GM20000 (cell line): ENCODE data around the gene PAX8.

Experiments used
- DNase-seq: peaks from one replicate; pipeline ENCODE4 v3.0.0; 2012; ENCODE audit warnings: low spot score
- TF ChIP-seq, protein P1 (sequence below): IDR thresholded peaks from 2 replicates; pipeline ENCODE4 v1.5.1; 2012; ENCODE audit warnings: mild to moderate bottlenecking, control low read depth; ENCODE audit errors: extremely low read depth, missing control alignments

The PAX8 gene

DNA sequence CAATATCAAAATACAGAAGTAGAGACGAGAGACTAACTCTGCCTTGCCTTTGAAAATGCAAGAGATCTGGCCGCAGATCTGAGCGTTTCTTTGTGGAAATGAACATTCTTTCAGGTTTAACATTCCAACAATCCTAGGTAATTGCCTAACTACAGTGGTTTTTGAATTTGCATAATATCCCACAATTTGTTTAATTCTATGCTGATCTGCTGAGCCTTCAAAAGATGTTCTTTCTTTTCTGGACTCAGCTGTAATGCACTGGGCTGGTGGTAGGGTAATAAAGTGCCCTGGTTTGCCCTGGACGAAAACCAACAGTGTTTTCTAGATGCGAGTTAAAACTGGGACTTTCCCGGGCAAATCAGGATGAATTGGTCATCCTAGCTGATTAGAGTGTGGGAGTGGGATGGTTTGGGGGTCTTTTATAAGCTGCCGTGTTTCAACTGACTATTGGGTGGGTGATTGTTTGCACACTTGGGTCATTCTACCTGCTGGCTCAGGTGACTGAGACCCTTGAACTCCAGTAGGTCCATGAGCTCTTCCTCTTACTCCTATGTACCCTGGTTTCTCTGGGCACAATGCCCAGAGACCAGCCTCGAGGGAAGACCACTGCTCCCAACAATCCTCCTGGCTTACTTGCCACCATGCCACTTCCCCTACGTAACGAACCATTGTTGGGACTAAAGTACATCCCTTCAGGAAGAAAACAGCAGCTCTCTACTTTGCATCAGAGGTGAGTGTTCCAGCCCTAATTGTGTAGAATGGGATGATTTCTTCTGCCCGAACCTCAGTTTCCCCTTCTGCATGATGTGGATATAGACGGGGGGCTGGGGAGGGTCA is 3.4 kb upstream of the PAX8 start:
- no peak for DNase-seq
- TF ChIP-seq, protein P1, sequence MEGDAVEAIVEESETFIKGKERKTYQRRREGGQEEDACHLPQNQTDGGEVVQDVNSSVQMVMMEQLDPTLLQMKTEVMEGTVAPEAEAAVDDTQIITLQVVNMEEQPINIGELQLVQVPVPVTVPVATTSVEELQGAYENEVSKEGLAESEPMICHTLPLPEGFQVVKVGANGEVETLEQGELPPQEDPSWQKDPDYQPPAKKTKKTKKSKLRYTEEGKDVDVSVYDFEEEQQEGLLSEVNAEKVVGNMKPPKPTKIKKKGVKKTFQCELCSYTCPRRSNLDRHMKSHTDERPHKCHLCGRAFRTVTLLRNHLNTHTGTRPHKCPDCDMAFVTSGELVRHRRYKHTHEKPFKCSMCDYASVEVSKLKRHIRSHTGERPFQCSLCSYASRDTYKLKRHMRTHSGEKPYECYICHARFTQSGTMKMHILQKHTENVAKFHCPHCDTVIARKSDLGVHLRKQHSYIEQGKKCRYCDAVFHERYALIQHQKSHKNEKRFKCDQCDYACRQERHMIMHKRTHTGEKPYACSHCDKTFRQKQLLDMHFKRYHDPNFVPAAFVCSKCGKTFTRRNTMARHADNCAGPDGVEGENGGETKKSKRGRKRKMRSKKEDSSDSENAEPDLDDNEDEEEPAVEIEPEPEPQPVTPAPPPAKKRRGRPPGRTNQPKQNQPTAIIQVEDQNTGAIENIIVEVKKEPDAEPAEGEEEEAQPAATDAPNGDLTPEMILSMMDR, result no peak

DNA sequence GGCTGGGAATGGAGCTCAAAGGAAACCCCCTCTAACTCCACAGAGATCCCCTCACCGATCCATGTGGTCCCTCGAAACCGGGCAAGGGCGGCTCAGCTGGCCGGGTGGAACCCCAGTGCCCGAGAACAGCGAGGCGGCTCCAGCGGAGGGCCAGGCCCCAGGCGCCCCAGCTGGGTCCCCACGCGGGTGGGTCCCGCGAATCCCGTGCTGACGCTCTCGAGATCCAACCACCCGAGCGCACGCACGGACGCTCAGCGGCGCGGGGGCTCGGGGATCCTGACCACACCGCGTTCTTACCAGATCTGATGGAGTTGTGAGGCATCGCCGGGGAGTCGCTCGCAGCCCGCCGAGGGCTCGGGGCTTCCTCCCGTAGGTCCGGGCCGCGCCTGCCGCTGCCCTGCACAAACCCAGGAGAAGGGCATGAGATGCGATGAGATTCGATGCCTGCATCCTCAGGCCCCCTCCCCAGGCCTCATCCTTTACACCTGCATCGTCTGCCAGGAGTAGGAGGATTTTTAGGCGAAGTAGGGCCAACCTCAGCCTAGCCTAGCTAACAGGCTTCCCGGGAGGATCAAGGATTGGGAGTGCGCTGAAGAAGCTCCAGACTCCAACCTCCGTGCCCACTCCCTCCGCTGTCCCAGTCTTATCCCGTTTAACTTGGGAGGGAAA is 514 bp downstream of the PAX8 start:
- peak; percentile 27 for DNase-seq
- TF ChIP-seq, protein P1, result no peak

DNA sequence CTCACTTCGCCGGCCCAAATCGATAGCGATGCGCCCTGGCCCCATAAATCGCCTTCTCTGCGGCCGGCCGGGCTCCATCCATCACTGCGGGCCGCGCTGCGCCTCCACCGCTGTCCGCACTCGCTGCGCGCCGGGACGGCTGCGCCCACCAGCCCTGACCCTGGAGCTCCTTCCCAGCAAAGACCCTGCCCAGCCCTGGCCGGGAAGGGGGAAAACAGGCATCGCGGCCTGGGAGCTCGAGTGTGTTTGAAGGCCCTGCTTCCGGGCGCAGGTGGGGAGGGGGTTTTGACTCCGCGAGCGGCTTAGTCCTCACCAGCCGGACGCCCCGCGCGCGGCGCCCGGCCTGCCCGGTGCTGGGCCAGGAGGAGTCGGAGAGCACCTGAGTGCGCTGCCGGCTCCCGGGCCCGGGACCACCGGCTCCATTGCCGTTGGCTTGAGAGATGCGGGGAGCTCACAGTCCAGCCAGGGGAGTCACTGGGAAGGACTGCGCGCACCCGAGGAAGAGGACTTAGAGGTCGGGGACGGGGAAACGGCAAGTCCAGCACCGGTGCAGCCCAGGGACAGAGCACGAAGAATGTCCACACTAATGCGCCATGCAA is 1.1 kb downstream of the PAX8 start:
- TF ChIP-seq, protein P1, result no peak
- peak; percentile 49 for DNase-seq

DNA sequence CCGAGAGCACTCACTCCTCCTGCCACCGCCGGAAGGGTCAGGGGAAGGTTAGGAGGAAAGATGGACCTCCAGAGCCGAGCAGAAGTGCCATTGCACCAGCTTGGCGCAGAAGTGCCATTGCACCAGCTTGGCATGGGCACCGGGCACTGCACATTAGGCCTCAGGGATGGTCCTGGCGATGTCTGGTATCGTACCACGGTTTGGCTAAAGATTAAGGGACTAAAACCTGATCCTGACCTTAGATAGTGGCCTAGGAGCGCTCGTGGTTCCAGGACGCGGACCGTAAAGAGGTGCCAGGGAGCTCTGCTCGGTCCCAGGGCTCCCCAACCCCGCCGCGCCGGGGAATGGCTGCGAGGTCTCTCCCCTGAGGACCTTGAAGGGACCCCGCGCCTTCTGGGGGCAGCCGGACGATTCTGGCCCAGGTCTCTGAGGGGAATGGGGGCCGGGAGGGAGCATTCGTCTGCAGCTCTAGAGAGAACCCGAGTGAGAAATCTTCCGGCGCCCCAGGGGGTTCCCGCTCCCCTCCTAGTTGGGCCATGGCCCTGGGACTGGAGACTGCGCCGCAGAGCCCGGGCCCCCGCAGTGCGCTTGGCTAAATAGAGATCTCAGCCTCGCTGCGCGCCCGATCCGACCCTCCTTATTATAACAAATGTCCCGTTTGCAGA is 1.8 kb downstream of the PAX8 start:
- no peak for DNase-seq
- TF ChIP-seq, protein P1, result no peak

DNA sequence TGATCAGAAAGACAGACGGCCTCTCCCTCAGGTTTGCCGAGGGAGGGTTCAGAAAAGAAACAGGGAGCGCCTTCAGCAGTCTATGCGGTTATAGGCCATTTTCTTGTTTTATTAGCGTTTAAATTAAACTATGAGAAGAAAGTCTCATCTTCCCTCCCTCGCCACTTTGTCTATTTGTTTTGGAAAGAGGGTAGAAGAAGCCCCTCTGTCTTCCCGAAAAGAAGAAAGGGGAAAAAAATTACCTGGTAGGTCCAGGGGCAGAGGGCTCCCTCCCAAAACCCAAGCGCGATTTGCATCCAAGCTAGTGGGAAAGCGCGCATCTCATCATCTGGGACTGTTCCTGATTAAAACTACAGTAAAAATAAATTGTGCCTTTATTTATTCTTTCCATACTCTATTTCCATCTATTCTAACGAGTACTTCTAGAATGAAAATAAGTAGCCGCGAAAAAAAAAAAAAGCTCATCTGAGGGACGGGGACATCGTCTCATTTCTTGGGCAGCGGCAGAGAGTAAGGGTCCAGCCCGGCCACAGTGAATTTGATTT is 2.4 kb downstream of the PAX8 start:
- no peak for DNase-seq
- TF ChIP-seq, protein P1, result no peak

DNA sequence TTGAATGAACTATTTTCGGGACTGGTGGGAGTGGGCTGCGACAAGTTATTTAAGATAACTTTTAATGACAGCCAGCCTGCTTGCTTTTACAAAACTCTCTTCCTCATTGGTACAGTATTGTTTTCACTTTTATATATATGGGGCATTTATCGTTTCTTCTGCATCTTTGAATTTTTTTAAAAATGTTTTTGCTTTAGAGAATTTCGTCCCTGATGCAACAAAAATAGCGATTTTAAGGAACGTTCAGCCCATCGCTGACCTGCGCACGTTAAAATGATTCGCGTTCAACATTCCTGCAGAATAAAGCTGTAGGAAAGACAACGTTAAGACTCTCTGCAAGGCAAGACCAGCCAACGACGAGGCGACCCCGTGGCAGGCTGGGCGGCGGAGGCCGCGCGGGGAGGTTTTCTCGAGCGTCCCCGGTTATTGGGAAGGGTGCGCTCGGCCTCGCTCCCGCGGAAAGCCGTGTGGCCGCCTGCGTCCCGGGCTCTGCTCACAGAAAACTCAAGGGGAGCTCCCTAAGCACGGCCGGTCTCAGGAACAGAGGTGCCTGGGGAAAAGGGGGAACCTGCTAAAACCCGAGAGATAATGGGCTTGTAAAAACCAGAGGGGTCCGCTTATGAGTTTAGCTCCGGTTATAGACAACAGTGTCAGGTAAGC is 3.0 kb downstream of the PAX8 start:
- TF ChIP-seq, protein P1, result no peak

More for the DNA sequence above, 3.0 kb downstream of the PAX8 start:
- no peak for DNase-seq
